ENCODE data around the gene ALKBH3. TPM values are rescaled to one million over a fixed set of nuclear protein-coding genes. Genes with fewer than 3 reads are reported as not detected.

Gene ALKBH3
- total RNA-seq, 1 experiment from 2014 or later: 18.8 TPM

GRCh38 chr11:43922295-43922648 is 41.6 kb downstream of the ALKBH3 start:
- peaks cover 31 to 55% of the 10 kb centered on the region in 2 experiments for H3K4me1 Mint-ChIP-seq
- Histone ChIP-seq H4K5ac (ENCODE audit: insufficient read length, low read depth, low read length) (no peak overlapping the region), H4K8ac (replicated peaks; ENCODE audit: insufficient read length, low read depth, low read length) (no peak overlapping the region), H2BK20ac (ENCODE audit: low read depth, low read length, poor library complexity, severe bottlenecking) (no peak overlapping the region), H3K23me2 (ENCODE audit: insufficient read length, low read depth, low read length, poor library complexity, severe bottlenecking) (no peaks in the 10 kb centered on the region), H3T11ph (ENCODE audit: low read length) (no peak overlapping the region), H3K4me2 (ENCODE audit: insufficient read depth, insufficient read length, low read length) (no peak overlapping the region), H2BK5ac (ENCODE audit: insufficient read length, low read length) (no peak overlapping the region), H3K9ac (ENCODE audit: extremely low read depth, insufficient read length, low read length) (no peak overlapping the region), H2BK12ac (ENCODE audit: insufficient read length, low read depth, low read length) (no peak overlapping the region), H4K20me1 (ENCODE audit: control insufficient read depth, insufficient read depth, insufficient read length) (peaks cover 2% of the 10 kb centered on the region), H3K23ac (ENCODE audit: insufficient read length, low read depth, low read length) (no peak overlapping the region), H3K4ac (ENCODE audit: low read depth, low read length) (no peak overlapping the region), H3K18ac (ENCODE audit: insufficient read length, low read depth, low read length) (no peak overlapping the region), H4K91ac (ENCODE audit: insufficient read length, low read depth, low read length) (no peak overlapping the region), H3K79me2 (ENCODE audit: insufficient read depth, low read length) (no peaks in the 10 kb centered on the region), H3K27me3 (ENCODE audit: insufficient read depth, low read length) (no peaks in the 10 kb centered on the region), H3K79me1 (ENCODE audit: insufficient read depth, low read depth, low read length, poor library complexity, severe bottlenecking) (no peaks in the 10 kb centered on the region), H3K9me3 (ENCODE audit: control insufficient read depth, low read depth, low read length) (no peaks in the 10 kb centered on the region), H3K4me1 (ENCODE audit: insufficient read depth, low read length) (peaks cover 5% of the 10 kb centered on the region; the same call in 1 of the 2 replicates), H3K27ac (ENCODE audit: insufficient read length, low read depth, low read length) (no peak overlapping the region), H3K14ac (ENCODE audit: insufficient read depth, low read length) (no peak overlapping the region), H3K56ac (ENCODE audit: insufficient read length, low read depth, low read length) (no peak overlapping the region), H2AFZ (ENCODE audit: low read length) (no peak overlapping the region), H2BK15ac (ENCODE audit: low read depth, low read length) (no peak overlapping the region), H2BK120ac (ENCODE audit: low read depth, low read length, poor library complexity, severe bottlenecking) (no peak overlapping the region), H2AK5ac (ENCODE audit: insufficient read length, low read length) (no peak overlapping the region)
- DNase-seq: no peak
- no CpG with 5 or more reads among the region's 3 CpGs for WGBS (ENCODE audit: extremely low coverage, insufficient read length, low lambda C conversion rate)
- H3K27ac Mint-ChIP-seq: no peak overlapping the region
- TF ChIP-seq, protein P1, sequence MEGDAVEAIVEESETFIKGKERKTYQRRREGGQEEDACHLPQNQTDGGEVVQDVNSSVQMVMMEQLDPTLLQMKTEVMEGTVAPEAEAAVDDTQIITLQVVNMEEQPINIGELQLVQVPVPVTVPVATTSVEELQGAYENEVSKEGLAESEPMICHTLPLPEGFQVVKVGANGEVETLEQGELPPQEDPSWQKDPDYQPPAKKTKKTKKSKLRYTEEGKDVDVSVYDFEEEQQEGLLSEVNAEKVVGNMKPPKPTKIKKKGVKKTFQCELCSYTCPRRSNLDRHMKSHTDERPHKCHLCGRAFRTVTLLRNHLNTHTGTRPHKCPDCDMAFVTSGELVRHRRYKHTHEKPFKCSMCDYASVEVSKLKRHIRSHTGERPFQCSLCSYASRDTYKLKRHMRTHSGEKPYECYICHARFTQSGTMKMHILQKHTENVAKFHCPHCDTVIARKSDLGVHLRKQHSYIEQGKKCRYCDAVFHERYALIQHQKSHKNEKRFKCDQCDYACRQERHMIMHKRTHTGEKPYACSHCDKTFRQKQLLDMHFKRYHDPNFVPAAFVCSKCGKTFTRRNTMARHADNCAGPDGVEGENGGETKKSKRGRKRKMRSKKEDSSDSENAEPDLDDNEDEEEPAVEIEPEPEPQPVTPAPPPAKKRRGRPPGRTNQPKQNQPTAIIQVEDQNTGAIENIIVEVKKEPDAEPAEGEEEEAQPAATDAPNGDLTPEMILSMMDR (conservative IDR thresholded peaks at IDR 0.05): no peak
- peaks cover 0 to 8% (median 6%) of the 10 kb centered on the region in 3 experiments; a peak in 5 of 7 replicates for H3K36me3 Mint-ChIP-seq (ENCODE audit: insufficient read depth in 1 of 3, low read depth in 3 of 3)
- no peaks in the 10 kb centered on the region for H3K9me3 Mint-ChIP-seq
- no peak overlapping the region for H3K4me3 Mint-ChIP-seq
- H3K27me3 Mint-ChIP-seq (ENCODE audit: low read depth): no peaks in the 10 kb centered on the region

Data from H9 (cell line).